T-helper 2 cell (primary cell): Measurements from ENCODE around the gene TOX2.
A peak's percentile ranks its signal among the peaks of the same experiment; 100 is the strongest.

Experiments used
- DNase-seq, 5 experiments: peaks; one replicate each; pipeline versions ENCODE4 v3.0.0 to v3.0.0-alpha.2; 2012 to 2022

The TOX2 gene

GRCh38 chr20:43982016-43982415 is 67.4 kb downstream of the TOX2 start:
- no peak for DNase-seq

- DNase-seq: no peak
Observed at GRCh38 chr20:43982886-43983285, 68.2 kb downstream of the TOX2 start.

GRCh38 chr20:43983359-43983758 is 68.7 kb downstream of the TOX2 start:
- peak in 2 of 5 experiments; percentile 24 to 41 for DNase-seq

- peak in 2 of 5 experiments; percentile 12 to 34 for DNase-seq
Observed at GRCh38 chr20:43983904-43984361, 69.3 kb downstream of the TOX2 start.

- no peak for DNase-seq
Observed at GRCh38 chr20:43984587-43984986, 69.9 kb downstream of the TOX2 start.

- DNase-seq: no peak
Observed at GRCh38 chr20:43985121-43985520, 70.5 kb downstream of the TOX2 start.

- no peak for DNase-seq
Observed at GRCh38 chr20:43985608-43986316, 71.1 kb downstream of the TOX2 start.

GRCh38 chr20:43987018-43987417 is 72.4 kb downstream of the TOX2 start:
- no peak for DNase-seq

GRCh38 chr20:43987531-43987930 is 72.9 kb downstream of the TOX2 start:
- DNase-seq: no peak

- DNase-seq: no peak
Observed at GRCh38 chr20:43988451-43988850, 73.8 kb downstream of the TOX2 start.

GRCh38 chr20:43988867-43989266 is 74.2 kb downstream of the TOX2 start:
- DNase-seq: no peak

- DNase-seq: no peak
Observed at GRCh38 chr20:43991261-43991660, 76.6 kb downstream of the TOX2 start.

GRCh38 chr20:43991982-43992381 is 77.3 kb downstream of the TOX2 start:
- no peak for DNase-seq

- DNase-seq: no peak
Observed at GRCh38 chr20:43992885-43993284, 78.2 kb downstream of the TOX2 start.

- no peak for DNase-seq
Observed at GRCh38 chr20:43993560-43993959, 78.9 kb downstream of the TOX2 start.

GRCh38 chr20:43994486-43995100 is 79.9 kb downstream of the TOX2 start:
- no peak for DNase-seq

GRCh38 chr20:43995645-43996044 is 81.0 kb downstream of the TOX2 start:
- DNase-seq: no peak

GRCh38 chr20:43996240-43996930 is 81.7 kb downstream of the TOX2 start:
- no peak for DNase-seq

GRCh38 chr20:43999848-44000247 is 85.2 kb downstream of the TOX2 start:
- DNase-seq: no peak

GRCh38 chr20:44001667-44002596 is 87.3 kb downstream of the TOX2 start:
- no peak for DNase-seq

- DNase-seq: no peak
Observed at GRCh38 chr20:44002861-44003260, 88.2 kb downstream of the TOX2 start.

- DNase-seq: no peak
Observed at GRCh38 chr20:44003609-44004008, 89.0 kb downstream of the TOX2 start.
